DMS79 (cell line): ENCODE measurements around the gene PWWP2B.

ENCODE experiments used
- DNase-seq: peaks from one replicate; lab custom pipeline; 2025; lab: John Stamatoyannopoulos, UW

PWWP2B gene

GRCh38 chr10:132459301-132460003 is 62.5 kb downstream of the PWWP2B start:
- no peak for DNase-seq

GRCh38 chr10:132460071-132460470 is 63.1 kb downstream of the PWWP2B start:
- DNase-seq: no peak

- DNase-seq: no peak
Measured at GRCh38 chr10:132460691-132461090, 63.7 kb downstream of the PWWP2B start.

GRCh38 chr10:132461103-132461682 is 64.2 kb downstream of the PWWP2B start:
- DNase-seq: no peak

- DNase-seq: no peak
Measured at GRCh38 chr10:132461683-132462231, 64.8 kb downstream of the PWWP2B start.

- DNase-seq: no peak
Measured at GRCh38 chr10:132462463-132463332, 65.7 kb downstream of the PWWP2B start.

GRCh38 chr10:132463333-132464255 is 66.6 kb downstream of the PWWP2B start:
- no peak for DNase-seq

- no peak for DNase-seq
Measured at GRCh38 chr10:132464256-132465192, 67.5 kb downstream of the PWWP2B start.

- DNase-seq: no peak
Measured at GRCh38 chr10:132465193-132465888, 68.3 kb downstream of the PWWP2B start.

- no peak for DNase-seq
Measured at GRCh38 chr10:132465889-132466519, 69.0 kb downstream of the PWWP2B start.

GRCh38 chr10:132466520-132467463 is 69.8 kb downstream of the PWWP2B start:
- no peak for DNase-seq
